ENCODE results near the gene HIVEP2. TPM values are rescaled to one million over a fixed set of nuclear protein-coding genes. Genes with fewer than 3 reads are reported as not detected.

Gene HIVEP2
- total RNA-seq, 4 donors from 2014 or later: 17.5 to 21.8 (median 20.6) TPM

DNA sequence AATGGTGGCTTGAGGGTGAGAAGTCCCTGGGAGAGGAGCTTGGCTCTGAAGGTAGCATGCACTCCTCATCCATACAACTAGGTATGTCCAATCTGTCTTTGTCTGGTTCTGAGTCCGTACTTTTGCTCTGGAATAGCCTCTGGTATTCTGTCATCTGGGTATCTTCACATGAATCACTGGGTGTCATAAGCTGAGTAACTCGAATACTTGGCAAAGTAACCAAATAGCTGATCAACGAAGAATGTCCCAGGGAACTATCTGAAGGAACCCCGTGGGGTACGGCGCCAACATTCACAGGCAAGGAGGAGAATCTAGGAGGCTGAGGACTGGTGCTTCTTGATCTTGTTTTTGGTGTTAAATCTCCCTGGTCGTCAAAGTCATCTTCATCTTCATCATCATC lies 184.8 kb downstream of the HIVEP2 start:
- TF ChIP-seq, protein P1, sequence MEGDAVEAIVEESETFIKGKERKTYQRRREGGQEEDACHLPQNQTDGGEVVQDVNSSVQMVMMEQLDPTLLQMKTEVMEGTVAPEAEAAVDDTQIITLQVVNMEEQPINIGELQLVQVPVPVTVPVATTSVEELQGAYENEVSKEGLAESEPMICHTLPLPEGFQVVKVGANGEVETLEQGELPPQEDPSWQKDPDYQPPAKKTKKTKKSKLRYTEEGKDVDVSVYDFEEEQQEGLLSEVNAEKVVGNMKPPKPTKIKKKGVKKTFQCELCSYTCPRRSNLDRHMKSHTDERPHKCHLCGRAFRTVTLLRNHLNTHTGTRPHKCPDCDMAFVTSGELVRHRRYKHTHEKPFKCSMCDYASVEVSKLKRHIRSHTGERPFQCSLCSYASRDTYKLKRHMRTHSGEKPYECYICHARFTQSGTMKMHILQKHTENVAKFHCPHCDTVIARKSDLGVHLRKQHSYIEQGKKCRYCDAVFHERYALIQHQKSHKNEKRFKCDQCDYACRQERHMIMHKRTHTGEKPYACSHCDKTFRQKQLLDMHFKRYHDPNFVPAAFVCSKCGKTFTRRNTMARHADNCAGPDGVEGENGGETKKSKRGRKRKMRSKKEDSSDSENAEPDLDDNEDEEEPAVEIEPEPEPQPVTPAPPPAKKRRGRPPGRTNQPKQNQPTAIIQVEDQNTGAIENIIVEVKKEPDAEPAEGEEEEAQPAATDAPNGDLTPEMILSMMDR (IDR thresholded peaks at IDR 0.05; ENCODE audit: low read depth): no peak

DNA sequence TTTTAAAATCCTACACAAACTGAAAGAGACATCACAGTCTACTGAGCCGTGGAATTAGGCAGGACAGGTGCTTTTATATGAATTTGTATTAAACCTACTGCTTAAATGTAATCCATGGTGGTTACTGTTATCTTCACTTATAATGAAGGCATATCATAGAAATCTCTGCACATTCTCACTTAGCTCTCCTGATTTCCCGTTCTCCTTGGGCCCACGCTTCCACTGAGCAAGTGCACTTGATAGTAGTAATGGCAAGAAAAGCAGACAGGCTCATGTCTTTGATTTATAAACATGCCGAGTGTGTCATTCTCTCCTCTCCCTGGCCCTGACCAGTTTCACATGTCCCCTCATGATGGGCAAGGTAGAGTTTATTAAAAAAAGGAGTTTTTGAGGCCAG lies 186.3 kb downstream of the HIVEP2 start:
- TF ChIP-seq, protein P1 (IDR thresholded peaks at IDR 0.05; ENCODE audit: low read depth): no peak

DNA sequence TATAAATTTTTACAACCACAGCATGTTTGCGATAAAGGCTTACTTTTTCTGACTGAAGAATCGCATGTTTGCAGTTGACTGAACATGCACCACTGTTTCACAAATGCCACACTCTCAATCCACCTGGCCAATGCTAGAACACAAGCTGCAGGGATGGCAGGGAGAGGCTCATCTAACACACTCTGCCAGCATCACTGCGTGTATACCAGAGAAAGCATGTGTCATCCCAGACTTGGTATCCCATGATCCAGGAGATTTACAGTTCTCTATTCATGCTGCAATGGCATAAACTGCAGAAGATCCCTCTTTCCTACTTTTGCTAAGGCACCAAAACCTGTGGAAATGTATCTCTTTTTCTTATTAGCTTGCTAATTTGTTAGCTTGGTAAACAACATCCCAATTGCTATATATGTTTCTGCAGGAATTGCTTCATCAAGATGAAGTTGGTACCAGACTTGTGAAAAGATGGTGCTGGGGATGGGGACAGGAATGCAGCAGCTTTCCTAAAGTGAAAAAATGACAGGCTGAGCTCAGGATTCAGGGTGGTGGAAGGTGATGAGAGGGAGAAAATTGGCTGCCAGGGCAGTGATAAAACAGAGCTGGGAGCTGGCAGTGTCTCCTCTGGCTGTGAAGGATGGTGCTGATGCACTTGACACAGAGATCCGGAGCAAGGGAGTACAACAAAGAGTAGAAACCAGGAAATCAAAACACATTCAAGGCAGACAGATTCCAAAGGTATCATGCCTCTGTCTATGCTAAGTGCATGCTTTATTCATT lies 186.9 kb downstream of the HIVEP2 start:
- TF ChIP-seq, protein P1 (IDR thresholded peaks at IDR 0.05; ENCODE audit: low read depth): no peak

DNA sequence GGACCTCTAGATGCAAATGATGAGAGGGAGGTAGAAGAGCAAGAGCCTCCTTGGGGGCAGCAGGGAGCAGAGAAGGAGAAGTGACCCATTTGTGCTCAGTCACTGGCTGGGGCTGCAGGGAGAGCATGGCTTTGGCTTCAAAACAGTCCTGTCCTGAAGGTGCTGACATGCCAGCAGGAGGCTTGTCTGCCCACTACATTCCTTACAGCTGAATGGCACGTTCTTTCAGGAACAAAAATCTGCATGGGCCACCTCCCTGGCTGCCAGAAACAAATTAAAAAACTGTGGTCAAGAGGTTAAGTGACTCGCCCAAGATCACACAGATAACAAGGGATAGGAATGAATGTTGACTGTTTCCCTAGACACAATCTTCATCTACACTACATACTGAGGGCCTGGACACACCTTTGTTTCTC lies 188.8 kb downstream of the HIVEP2 start:
- TF ChIP-seq, protein P1 (IDR thresholded peaks at IDR 0.05; ENCODE audit: low read depth): no peak

DNA sequence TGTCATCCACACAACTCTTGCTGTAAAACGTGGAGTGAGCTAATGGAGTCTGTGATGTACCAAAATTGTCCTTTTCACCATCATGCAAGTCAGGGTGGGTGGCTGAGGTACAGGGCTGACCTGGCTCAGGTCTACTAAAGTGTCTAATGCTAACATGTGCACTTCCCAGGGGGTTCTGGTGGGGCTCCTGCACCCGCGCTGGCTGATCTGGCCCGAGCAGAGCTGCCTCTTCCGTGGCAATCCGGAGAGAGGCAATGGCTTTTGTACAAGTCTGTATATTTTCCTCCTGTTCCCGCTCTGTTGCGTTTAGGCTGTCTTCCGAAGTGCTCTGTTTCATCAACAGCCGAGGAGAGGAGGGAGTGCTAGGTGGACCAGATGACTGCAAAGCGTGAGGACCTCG lies 191.8 kb downstream of the HIVEP2 start:
- TF ChIP-seq, protein P1 (IDR thresholded peaks at IDR 0.05; ENCODE audit: low read depth): no peak

DNA sequence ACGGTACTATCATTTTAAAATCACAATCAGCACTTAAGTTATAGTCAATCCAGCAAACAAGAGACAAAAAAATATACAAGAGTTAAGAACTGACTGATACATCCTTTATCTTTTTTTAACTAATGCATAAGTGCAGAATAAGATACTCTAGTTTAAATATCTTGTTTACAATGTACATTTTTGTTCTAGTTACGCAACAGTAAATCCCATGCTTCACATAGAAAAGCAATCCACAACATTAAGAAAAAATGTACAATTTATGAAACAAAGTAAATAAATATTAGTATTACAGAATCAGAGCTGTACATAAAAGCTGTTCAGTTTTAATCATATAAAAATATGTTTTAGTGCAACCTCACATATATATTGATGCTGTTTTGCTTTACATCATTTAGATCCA lies 192.6 kb downstream of the HIVEP2 start:
- TF ChIP-seq, protein P1 (IDR thresholded peaks at IDR 0.05; ENCODE audit: low read depth): no peak

DNA sequence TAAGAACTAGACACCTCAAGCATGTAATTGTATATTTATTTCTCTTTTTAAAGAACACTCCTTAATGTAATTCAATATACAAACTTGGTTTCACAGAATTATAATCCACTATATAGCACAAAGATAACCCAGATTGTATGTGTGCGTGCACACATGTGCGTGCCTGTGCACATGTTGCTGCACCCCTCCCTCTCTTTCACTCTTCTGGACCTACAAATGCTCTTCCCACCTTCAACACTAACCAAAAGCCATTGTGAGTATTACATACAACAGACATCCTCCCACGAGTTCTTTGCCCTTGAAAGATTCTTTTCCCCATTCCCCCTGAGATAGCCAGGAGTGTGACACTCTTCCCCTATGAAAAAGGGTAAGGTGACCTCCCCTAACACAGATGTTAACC lies 193.5 kb downstream of the HIVEP2 start:
- TF ChIP-seq, protein P1 (IDR thresholded peaks at IDR 0.05; ENCODE audit: low read depth): no peak
